Endothelial cell of umbilical vein (primary cell): ENCODE results near the gene FNDC1. TPM values are rescaled to one million over a fixed set of nuclear protein-coding genes. Genes with fewer than 3 reads are reported as not detected.

ENCODE experiments used
- BruUV-seq: library from RNA; stranded (reverse); fragments of 400-500 nt; replicated peaks from 2 replicates; lab custom pipeline; 2021; lab: Mats Ljungman, UMichigan
- CTCF ChIA-PET: fragments of 300-600, 350-600 bp; sonication (Branson Sonifier 250); formaldehyde crosslinking; loops from one replicate; lab custom pipeline; 2021; ENCODE audit warnings: antibody characterized with exemption, inconsistent platforms; lab: Charles Lee
- POLR2A ChIA-PET: fragments of 300-600, 350-600 bp; sonication (Branson Sonifier 250); formaldehyde crosslinking; loops from one replicate; lab custom pipeline; 2021; ENCODE audit warnings: antibody characterized with exemption, inconsistent platforms; lab: Charles Lee
- DNase-seq: peaks from one replicate; pipeline ENCODE4 v3.0.0-alpha.2; 2011; ENCODE audit warnings: low read depth, low spot score
- FAIRE-seq: peaks from 2 replicates; lab custom pipeline; 2011; peaks lifted over from hg19 to GRCh38; lab: Jason Lieb, UNC
- H2AFZ ChIP-seq: 2 replicates; pipeline ENCODE4 v1.6.0; 2012; ENCODE audit warnings: low read depth, low read length, control low read depth, inconsistent platforms
- H3K27ac ChIP-seq: 2 replicates; pipeline ENCODE4 v1.5.1; 2011; ENCODE audit warnings: low read depth, mild to moderate bottlenecking, control low read depth, low read length, moderate library complexity; ENCODE audit not compliant: insufficient read depth
- H3K27me3 ChIP-seq, 2 experiments: 2 replicates each; pipeline versions ENCODE4 v1.6.0 to v1.6.1; 2011; ENCODE audit warnings: low read length in 2 of 2, mixed read lengths in 1 of 2; ENCODE audit not compliant: control insufficient read depth in 2 of 2, insufficient read depth in 2 of 2
- H3K36me3 ChIP-seq, 2 experiments: 2 replicates in 1 of 2; 3 replicates in 1 of 2; pipeline ENCODE4 v1.5.1; 2011; ENCODE audit warnings: low read length in 2 of 2, mild to moderate bottlenecking in 1 of 2, moderate library complexity in 1 of 2; ENCODE audit not compliant: control insufficient read depth in 2 of 2, insufficient read depth in 2 of 2; ENCODE audit errors: extremely low read depth in 1 of 2
- H3K4me1 ChIP-seq: 3 replicates; pipeline ENCODE4 v1.5.1; 2011; ENCODE audit warnings: mild to moderate bottlenecking, low read length; ENCODE audit not compliant: control insufficient read depth, insufficient read depth; ENCODE audit errors: extremely low read depth
- H3K4me2 ChIP-seq: 2 replicates; pipeline ENCODE4 v1.6.1; 2011; ENCODE audit warnings: low read length, control low read depth, mixed read lengths; ENCODE audit not compliant: insufficient read depth
- H3K4me3 ChIP-seq, 3 experiments: fragments of 200-600 bp in 1 of 3; sonication (generic), shearing (Covaris generic) in 1 of 3; replicated peaks in 1 of 3; 2 replicates each; pipeline ENCODE4 v1.5.1; 2011 to 2016; ENCODE audit warnings: control low read depth in 3 of 3, low read length in 3 of 3, mild to moderate bottlenecking in 2 of 3, inconsistent platforms in 1 of 3, low read depth in 1 of 3, moderate library complexity in 1 of 3; ENCODE audit not compliant: insufficient read depth in 1 of 3
- H3K79me2 ChIP-seq: 2 replicates; pipeline ENCODE4 v1.6.0; 2012; ENCODE audit warnings: low read length, inconsistent platforms; ENCODE audit not compliant: control insufficient read depth, insufficient read depth
- H3K9ac ChIP-seq: replicated peaks from 2 replicates; pipeline ENCODE3; 2011; ENCODE audit warnings: low read length, control low read depth; ENCODE audit not compliant: insufficient read depth; ENCODE audit errors: extremely low read depth
- H3K9me1 ChIP-seq: replicated peaks from 3 replicates; pipeline ENCODE4 v1.6.0; 2011; ENCODE audit warnings: mild to moderate bottlenecking, low read length; ENCODE audit not compliant: control insufficient read depth, insufficient read depth; ENCODE audit errors: extremely low read depth
- H3K9me3 ChIP-seq: replicated peaks from 2 replicates; pipeline ENCODE4 v1.5.1; 2012; ENCODE audit warnings: low read length, inconsistent platforms; ENCODE audit not compliant: control insufficient read depth, insufficient read depth
- H4K20me1 ChIP-seq: replicated peaks from 2 replicates; pipeline ENCODE3; 2011; ENCODE audit warnings: mild to moderate bottlenecking, low read length; ENCODE audit not compliant: control insufficient read depth, insufficient read depth; ENCODE audit errors: extremely low read depth
- EZH2 ChIP-seq: IDR thresholded peaks from 2 replicates; pipeline ENCODE4 v1.6.1; 2012; ENCODE audit warnings: borderline replicate concordance, low read depth, mild to moderate bottlenecking, moderate library complexity, low read length, inconsistent platforms; ENCODE audit not compliant: severe bottlenecking
- FOS ChIP-seq: IDR thresholded peaks from 2 replicates; pipeline ENCODE4 v1.6.1; 2011; ENCODE audit warnings: mild to moderate bottlenecking, low read length, moderate library complexity, borderline replicate concordance; ENCODE audit not compliant: insufficient read depth
- GATA2 ChIP-seq: IDR thresholded peaks from 2 replicates; pipeline ENCODE4 v1.7.0; 2011; ENCODE audit warnings: low read depth, mild to moderate bottlenecking, moderate library complexity, mixed read lengths, low read length; ENCODE audit not compliant: insufficient read length, insufficient read depth
- JUN ChIP-seq: IDR thresholded peaks from 2 replicates; pipeline ENCODE4 v1.6.1; 2011; ENCODE audit warnings: borderline replicate concordance, low read depth; ENCODE audit not compliant: insufficient read length, insufficient read depth
- MAX ChIP-seq: IDR thresholded peaks from 2 replicates; pipeline ENCODE4 v1.6.1; 2011; ENCODE audit not compliant: insufficient read depth, insufficient read length
- MYC ChIP-seq: IDR thresholded peaks from one replicate; pipeline ENCODE4 v1.6.1; 2011; ENCODE audit warnings: mild to moderate bottlenecking, low read depth, low read length
- POLR2A ChIP-seq: IDR thresholded peaks from 2 replicates; pipeline ENCODE4 v1.6.1; 2012; ENCODE audit warnings: low read depth, mild to moderate bottlenecking, control low read depth, low read length
- POLR2AphosphoS5 ChIP-seq: IDR thresholded peaks from 2 replicates; pipeline ENCODE4 v1.6.1; 2012; ENCODE audit warnings: low read depth, mild to moderate bottlenecking, control low read depth, low read length, moderate library complexity; ENCODE audit not compliant: insufficient read depth
- dilution Hi-C: fragments of 300-500 bp; cut with MboI; formaldehyde crosslinking; loops from one replicate; pipeline ENCODE4 v1.15.0; 2019; ENCODE audit warnings: low sequenced_read_pairs; ENCODE audit not compliant: extremely low pct_ligation_motif_present
- intact Hi-C: fragments of 100-400 bp; cut with micrococcal nuclease; formaldehyde crosslinking; loops from one replicate; pipeline ENCODE4 v1.10.0; 2022
- polyA plus RNA-seq, 4 experiments: library from polyadenylated mRNA; depleted of rRNA in 3 of 4; stranded (reverse) in 3 of 4; unstranded in 1 of 4; fragments of >200 nt; gene quantifications; 2 replicates each; pipeline versions ENCODE4 v1.2.1 to v1.2.3, GENCODE V29; 2011 to 2012; ENCODE audit warnings: missing spikeins in 1 of 4
- total RNA-seq: library from RNA; stranded (reverse); gene quantifications from 2 replicates; pipeline ENCODE4 v1.2.3, GENCODE V29; 2021
- TF ChIP-seq, protein P1 (sequence below), 2 donors: IDR thresholded peaks; 1 replicate in 1 of 2; 2 replicates in 1 of 2; pipeline ENCODE4 v1.5.1; 2011; ENCODE audit warnings: low read length in 2 of 2, mild to moderate bottlenecking in 2 of 2, moderate library complexity in 2 of 2, control low read depth in 1 of 2, inconsistent platforms in 1 of 2, low read depth in 1 of 2; ENCODE audit not compliant: insufficient read depth in 1 of 2; ENCODE audit errors: extremely low read depth in 1 of 2

FNDC1 gene
- total and polyA plus RNA-seq, 2 donors (not counting 3 experiments of a cell fraction or from before 2014, with no cell fraction given): 0.04 TPM; not detected in 1

DNA sequence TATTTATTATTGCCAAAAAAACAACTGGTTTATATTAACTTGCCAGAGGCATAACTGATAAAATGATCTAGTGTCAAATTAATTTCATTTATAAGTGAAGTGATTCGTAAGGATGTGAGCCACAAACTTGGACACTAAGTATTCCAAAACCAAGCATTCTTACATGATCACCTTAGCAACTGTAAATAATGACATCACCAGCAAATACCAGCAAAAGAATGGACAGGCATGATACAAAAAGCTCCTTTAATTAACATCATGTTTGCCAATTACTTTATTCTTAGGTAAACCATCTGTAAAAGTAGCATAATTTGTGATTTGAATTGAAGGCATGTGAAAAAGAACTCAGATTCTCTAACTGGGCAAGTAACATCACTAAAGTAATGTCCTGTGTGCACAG, 17.2 kb upstream of the FNDC1 start:
- no peak for TF ChIP-seq POLR2A
- TF ChIP-seq EZH2: no peak
- no peak for TF ChIP-seq FOS
- TF ChIP-seq MAX: no peak
- no peak for TF ChIP-seq JUN
- TF ChIP-seq, protein P1, sequence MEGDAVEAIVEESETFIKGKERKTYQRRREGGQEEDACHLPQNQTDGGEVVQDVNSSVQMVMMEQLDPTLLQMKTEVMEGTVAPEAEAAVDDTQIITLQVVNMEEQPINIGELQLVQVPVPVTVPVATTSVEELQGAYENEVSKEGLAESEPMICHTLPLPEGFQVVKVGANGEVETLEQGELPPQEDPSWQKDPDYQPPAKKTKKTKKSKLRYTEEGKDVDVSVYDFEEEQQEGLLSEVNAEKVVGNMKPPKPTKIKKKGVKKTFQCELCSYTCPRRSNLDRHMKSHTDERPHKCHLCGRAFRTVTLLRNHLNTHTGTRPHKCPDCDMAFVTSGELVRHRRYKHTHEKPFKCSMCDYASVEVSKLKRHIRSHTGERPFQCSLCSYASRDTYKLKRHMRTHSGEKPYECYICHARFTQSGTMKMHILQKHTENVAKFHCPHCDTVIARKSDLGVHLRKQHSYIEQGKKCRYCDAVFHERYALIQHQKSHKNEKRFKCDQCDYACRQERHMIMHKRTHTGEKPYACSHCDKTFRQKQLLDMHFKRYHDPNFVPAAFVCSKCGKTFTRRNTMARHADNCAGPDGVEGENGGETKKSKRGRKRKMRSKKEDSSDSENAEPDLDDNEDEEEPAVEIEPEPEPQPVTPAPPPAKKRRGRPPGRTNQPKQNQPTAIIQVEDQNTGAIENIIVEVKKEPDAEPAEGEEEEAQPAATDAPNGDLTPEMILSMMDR (IDR thresholded peaks at IDR 0.05; ENCODE audit: extremely low read depth in 1 of 2, insufficient read depth in 1 of 2, low read depth in 1 of 2, low read length in 2 of 2): no peak
- no peak for TF ChIP-seq POLR2AphosphoS5
- TF ChIP-seq GATA2: no peak
- no peak for TF ChIP-seq MYC
- Histone ChIP-seq H3K9me1 (no peaks in the 10 kb centered on the region), H3K27ac (no peak overlapping the region), H3K4me1 (no peaks in the 10 kb centered on the region), H4K20me1 (no peaks in the 10 kb centered on the region), H3K27me3 (no peaks in the 10 kb centered on the region), H3K4me2 (no peak overlapping the region), H3K4me3 (no peak overlapping the region), H3K79me2 (no peaks in the 10 kb centered on the region), H3K36me3 (no peaks in the 10 kb centered on the region), H3K9me3 (no peaks in the 10 kb centered on the region), H2AFZ (no peak overlapping the region), H3K9ac (no peak overlapping the region)
- dilution Hi-C loops (no loop called here), intact Hi-C loops (no loop called here)
- BruUV-seq: no TSS peak
- DNase-seq (no peak), FAIRE-seq (no peak)
- ChIA-PET POLR2A (no interaction called here), CTCF (interaction anchor here (0.6 to 2.2 kb wide), 5 partner anchors 31 to 503 kb away, joined by 3 to 5 read pairs (median 3); no protein-coding TSS in a partner anchor)
